Upper lobe of left lung (tissue), 4 donors: ENCODE data around the gene PPP2R2C.

Experiments used
- CTCF ChIP-seq, 6 experiments: fragments of 450-650 bp in 4 of 6; fragments of 200-600 bp in 2 of 6; sonication (generic) in 2 of 6; IDR thresholded peaks; one replicate each; pipeline ENCODE4 v1.5.1; 2016 to 2019; ENCODE audit warnings: antibody characterized with exemption in 6 of 6
- POLR2A ChIP-seq, 4 donors: fragments of 450-650 bp; IDR thresholded peaks; one replicate each; pipeline ENCODE4 v1.5.1; 2016 to 2017; ENCODE audit warnings: antibody characterized with exemption in 4 of 4, mild to moderate bottlenecking in 2 of 4
- POLR2AphosphoS5 ChIP-seq, 2 donors: sonication (generic); formaldehyde crosslinking; IDR thresholded peaks; one replicate each; pipeline ENCODE4 v1.5.1; 2017; ENCODE audit warnings: antibody characterized with exemption in 2 of 2

DNA sequence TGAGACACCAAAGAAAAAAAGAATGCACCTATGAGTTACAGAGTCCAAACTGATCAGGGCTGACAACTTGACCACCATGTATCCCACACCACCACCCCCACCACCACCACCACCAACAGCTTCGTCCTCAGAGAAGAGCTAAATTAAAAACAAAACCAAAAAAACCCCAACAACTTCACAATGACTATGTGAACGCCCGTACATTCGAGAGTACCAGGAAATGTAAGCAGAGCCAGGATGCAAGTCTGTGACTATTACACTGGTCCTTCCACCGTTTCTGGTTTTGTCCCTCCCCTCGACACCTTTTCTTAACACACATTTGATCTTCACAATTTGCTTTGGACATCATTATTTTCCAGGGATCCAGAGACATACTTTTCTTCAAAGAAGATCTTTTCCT lies 151.8 kb downstream of the PPP2R2C start:
- TF ChIP-seq CTCF (IDR thresholded peaks at IDR 0.05) (no peak), POLR2AphosphoS5 (IDR thresholded peaks at IDR 0.05) (no peak), POLR2A (IDR thresholded peaks at IDR 0.05) (no peak)
